Endothelial cell of umbilical vein (primary cell): ENCODE results near the gene RIMBP2. TPM values are rescaled to one million over a fixed set of nuclear protein-coding genes. Genes with fewer than 3 reads are reported as not detected.

Experiments used
- BruUV-seq: library from RNA; stranded (reverse); fragments of 400-500 nt; replicated peaks from 2 replicates; lab custom pipeline; 2021; lab: Mats Ljungman, UMichigan
- CTCF ChIA-PET: fragments of 300-600, 350-600 bp; sonication (Branson Sonifier 250); formaldehyde crosslinking; loops from one replicate; lab custom pipeline; 2021; ENCODE audit warnings: antibody characterized with exemption, inconsistent platforms; lab: Charles Lee
- POLR2A ChIA-PET: fragments of 300-600, 350-600 bp; sonication (Branson Sonifier 250); formaldehyde crosslinking; loops from one replicate; lab custom pipeline; 2021; ENCODE audit warnings: antibody characterized with exemption, inconsistent platforms; lab: Charles Lee
- DNase-seq: peaks from one replicate; pipeline ENCODE4 v3.0.0-alpha.2; 2011; ENCODE audit warnings: low read depth, low spot score
- FAIRE-seq: peaks from 2 replicates; lab custom pipeline; 2011; peaks lifted over from hg19 to GRCh38; lab: Jason Lieb, UNC
- H2AFZ ChIP-seq: 2 replicates; pipeline ENCODE4 v1.6.0; 2012; ENCODE audit warnings: low read depth, low read length, control low read depth, inconsistent platforms
- H3K27ac ChIP-seq: 2 replicates; pipeline ENCODE4 v1.5.1; 2011; ENCODE audit warnings: low read depth, mild to moderate bottlenecking, control low read depth, low read length, moderate library complexity; ENCODE audit not compliant: insufficient read depth
- H3K27me3 ChIP-seq, 2 experiments: 2 replicates each; pipeline versions ENCODE4 v1.6.0 to v1.6.1; 2011; ENCODE audit warnings: low read length in 2 of 2, mixed read lengths in 1 of 2; ENCODE audit not compliant: control insufficient read depth in 2 of 2, insufficient read depth in 2 of 2
- H3K36me3 ChIP-seq, 2 experiments: 2 replicates in 1 of 2; 3 replicates in 1 of 2; pipeline ENCODE4 v1.5.1; 2011; ENCODE audit warnings: low read length in 2 of 2, mild to moderate bottlenecking in 1 of 2, moderate library complexity in 1 of 2; ENCODE audit not compliant: control insufficient read depth in 2 of 2, insufficient read depth in 2 of 2; ENCODE audit errors: extremely low read depth in 1 of 2
- H3K4me1 ChIP-seq: 3 replicates; pipeline ENCODE4 v1.5.1; 2011; ENCODE audit warnings: mild to moderate bottlenecking, low read length; ENCODE audit not compliant: control insufficient read depth, insufficient read depth; ENCODE audit errors: extremely low read depth
- H3K4me2 ChIP-seq: 2 replicates; pipeline ENCODE4 v1.6.1; 2011; ENCODE audit warnings: low read length, control low read depth, mixed read lengths; ENCODE audit not compliant: insufficient read depth
- H3K4me3 ChIP-seq, 3 experiments: fragments of 200-600 bp in 1 of 3; sonication (generic), shearing (Covaris generic) in 1 of 3; replicated peaks in 1 of 3; 2 replicates each; pipeline ENCODE4 v1.5.1; 2011 to 2016; ENCODE audit warnings: control low read depth in 3 of 3, low read length in 3 of 3, mild to moderate bottlenecking in 2 of 3, inconsistent platforms in 1 of 3, low read depth in 1 of 3, moderate library complexity in 1 of 3; ENCODE audit not compliant: insufficient read depth in 1 of 3
- H3K79me2 ChIP-seq: 2 replicates; pipeline ENCODE4 v1.6.0; 2012; ENCODE audit warnings: low read length, inconsistent platforms; ENCODE audit not compliant: control insufficient read depth, insufficient read depth
- H3K9ac ChIP-seq: replicated peaks from 2 replicates; pipeline ENCODE3; 2011; ENCODE audit warnings: low read length, control low read depth; ENCODE audit not compliant: insufficient read depth; ENCODE audit errors: extremely low read depth
- H3K9me1 ChIP-seq: replicated peaks from 3 replicates; pipeline ENCODE4 v1.6.0; 2011; ENCODE audit warnings: mild to moderate bottlenecking, low read length; ENCODE audit not compliant: control insufficient read depth, insufficient read depth; ENCODE audit errors: extremely low read depth
- H3K9me3 ChIP-seq: replicated peaks from 2 replicates; pipeline ENCODE4 v1.5.1; 2012; ENCODE audit warnings: low read length, inconsistent platforms; ENCODE audit not compliant: control insufficient read depth, insufficient read depth
- H4K20me1 ChIP-seq: replicated peaks from 2 replicates; pipeline ENCODE3; 2011; ENCODE audit warnings: mild to moderate bottlenecking, low read length; ENCODE audit not compliant: control insufficient read depth, insufficient read depth; ENCODE audit errors: extremely low read depth
- CTCF ChIP-seq, 2 donors: IDR thresholded peaks; 1 replicate in 1 of 2; 2 replicates in 1 of 2; pipeline ENCODE4 v1.5.1; 2011; ENCODE audit warnings: low read length in 2 of 2, mild to moderate bottlenecking in 2 of 2, moderate library complexity in 2 of 2, control low read depth in 1 of 2, inconsistent platforms in 1 of 2, low read depth in 1 of 2; ENCODE audit not compliant: insufficient read depth in 1 of 2; ENCODE audit errors: extremely low read depth in 1 of 2
- EZH2 ChIP-seq: IDR thresholded peaks from 2 replicates; pipeline ENCODE4 v1.6.1; 2012; ENCODE audit warnings: borderline replicate concordance, low read depth, mild to moderate bottlenecking, moderate library complexity, low read length, inconsistent platforms; ENCODE audit not compliant: severe bottlenecking
- FOS ChIP-seq: IDR thresholded peaks from 2 replicates; pipeline ENCODE4 v1.6.1; 2011; ENCODE audit warnings: mild to moderate bottlenecking, low read length, moderate library complexity, borderline replicate concordance; ENCODE audit not compliant: insufficient read depth
- GATA2 ChIP-seq: IDR thresholded peaks from 2 replicates; pipeline ENCODE4 v1.7.0; 2011; ENCODE audit warnings: low read depth, mild to moderate bottlenecking, moderate library complexity, mixed read lengths, low read length; ENCODE audit not compliant: insufficient read length, insufficient read depth
- JUN ChIP-seq: IDR thresholded peaks from 2 replicates; pipeline ENCODE4 v1.6.1; 2011; ENCODE audit warnings: borderline replicate concordance, low read depth; ENCODE audit not compliant: insufficient read length, insufficient read depth
- MAX ChIP-seq: IDR thresholded peaks from 2 replicates; pipeline ENCODE4 v1.6.1; 2011; ENCODE audit not compliant: insufficient read depth, insufficient read length
- MYC ChIP-seq: IDR thresholded peaks from one replicate; pipeline ENCODE4 v1.6.1; 2011; ENCODE audit warnings: mild to moderate bottlenecking, low read depth, low read length
- POLR2A ChIP-seq: IDR thresholded peaks from 2 replicates; pipeline ENCODE4 v1.6.1; 2012; ENCODE audit warnings: low read depth, mild to moderate bottlenecking, control low read depth, low read length
- POLR2AphosphoS5 ChIP-seq: IDR thresholded peaks from 2 replicates; pipeline ENCODE4 v1.6.1; 2012; ENCODE audit warnings: low read depth, mild to moderate bottlenecking, control low read depth, low read length, moderate library complexity; ENCODE audit not compliant: insufficient read depth
- dilution Hi-C: fragments of 300-500 bp; cut with MboI; formaldehyde crosslinking; loops from one replicate; pipeline ENCODE4 v1.15.0; 2019; ENCODE audit warnings: low sequenced_read_pairs; ENCODE audit not compliant: extremely low pct_ligation_motif_present
- intact Hi-C: fragments of 100-400 bp; cut with micrococcal nuclease; formaldehyde crosslinking; loops from one replicate; pipeline ENCODE4 v1.10.0; 2022
- polyA plus RNA-seq, 4 experiments: library from polyadenylated mRNA; depleted of rRNA in 3 of 4; stranded (reverse) in 3 of 4; unstranded in 1 of 4; fragments of >200 nt; gene quantifications; 2 replicates each; pipeline versions ENCODE4 v1.2.1 to v1.2.3, GENCODE V29; 2011 to 2012; ENCODE audit warnings: missing spikeins in 1 of 4
- total RNA-seq: library from RNA; stranded (reverse); gene quantifications from 2 replicates; pipeline ENCODE4 v1.2.3, GENCODE V29; 2021

RIMBP2 gene
- total and polyA plus RNA-seq, 2 donors (not counting 3 experiments of a cell fraction or from before 2014, with no cell fraction given), result 0.04 TPM; not detected in 1

GRCh38 chr12:130565189-130565588 lies 150.9 kb downstream of the RIMBP2 start:
- no peak overlapping the region for H3K4me2 ChIP-seq
- H3K27me3 ChIP-seq, result no peaks in the 10 kb centered on the region
- dilution Hi-C loops (no loop called here), intact Hi-C loops (no loop called here)
- no peak overlapping the region for H3K4me3 ChIP-seq
- no peaks in the 10 kb centered on the region for H3K36me3 ChIP-seq
- no peak overlapping the region for H3K27ac ChIP-seq
- no peak overlapping the region for H2AFZ ChIP-seq
- ChIA-PET CTCF (no interaction called here), POLR2A (no interaction called here)
- H3K79me2 ChIP-seq, result no peaks in the 10 kb centered on the region
- peaks cover 7% of the 10 kb centered on the region for H3K9me3 ChIP-seq
- no peaks in the 10 kb centered on the region for H4K20me1 ChIP-seq
- DNase-seq, result no peak
- H3K9me1 ChIP-seq, result no peaks in the 10 kb centered on the region
- H3K9ac ChIP-seq, result no peak overlapping the region
- no TSS peak for BruUV-seq
- FAIRE-seq, result no peak
- H3K4me1 ChIP-seq, result no peaks in the 10 kb centered on the region
- no peak for TF ChIP-seq MAX
- no peak for TF ChIP-seq CTCF (IDR thresholded peaks at IDR 0.05; ENCODE audit: extremely low read depth in 1 of 2, insufficient read depth in 1 of 2, low read depth in 1 of 2, low read length in 2 of 2)
- TF ChIP-seq EZH2, result no peak
- TF ChIP-seq GATA2, result no peak
- TF ChIP-seq POLR2A, result no peak
- no peak for TF ChIP-seq MYC
- no peak for TF ChIP-seq FOS
- no peak for TF ChIP-seq JUN
- no peak for TF ChIP-seq POLR2AphosphoS5
